ENCODE measurements around the gene KRT6B. TPM values are rescaled to one million over a fixed set of nuclear protein-coding genes. Genes with fewer than 3 reads are reported as not detected.

Gene KRT6B
- total RNA-seq, 4 donors from 2014 or later: not detected

DNA sequence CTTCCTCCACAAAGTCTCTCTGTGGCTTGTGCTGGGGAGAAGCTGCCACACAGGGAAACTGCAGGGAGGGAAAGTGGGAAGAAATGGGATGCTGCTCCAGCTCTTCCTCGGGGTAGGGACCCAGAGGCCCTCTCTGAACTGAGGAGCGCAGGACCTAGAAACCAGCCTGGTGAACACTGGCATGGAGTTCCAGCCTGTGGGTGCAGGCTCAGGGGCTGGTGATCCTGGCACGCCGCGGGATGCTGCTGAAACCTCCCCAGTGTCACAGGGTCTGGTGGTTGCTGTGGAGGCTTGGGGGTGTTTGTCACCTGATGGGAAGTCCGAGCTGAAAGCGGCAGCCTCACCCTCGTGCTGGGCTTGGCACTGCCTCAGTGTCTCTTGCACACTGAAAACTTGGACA is 12.5 kb downstream of the KRT6B start:
- Histone ChIP-seq H3K36me3 (no peaks in the 10 kb centered on the region), H3K9me3 (no peaks in the 10 kb centered on the region), H3K4me1 (no peaks in the 10 kb centered on the region), H3K27me3 (peaks cover 0 to 6% (median 5%) of the 10 kb centered on the region in 3 donors), H3K4me3 (no peak overlapping the region), H3K27ac (no peak overlapping the region)
- ATAC-seq (no peak), DNase-seq (no peak)
- no peak for TF ChIP-seq POLR2A (IDR thresholded peaks at IDR 0.05)
- TF ChIP-seq, protein P1, sequence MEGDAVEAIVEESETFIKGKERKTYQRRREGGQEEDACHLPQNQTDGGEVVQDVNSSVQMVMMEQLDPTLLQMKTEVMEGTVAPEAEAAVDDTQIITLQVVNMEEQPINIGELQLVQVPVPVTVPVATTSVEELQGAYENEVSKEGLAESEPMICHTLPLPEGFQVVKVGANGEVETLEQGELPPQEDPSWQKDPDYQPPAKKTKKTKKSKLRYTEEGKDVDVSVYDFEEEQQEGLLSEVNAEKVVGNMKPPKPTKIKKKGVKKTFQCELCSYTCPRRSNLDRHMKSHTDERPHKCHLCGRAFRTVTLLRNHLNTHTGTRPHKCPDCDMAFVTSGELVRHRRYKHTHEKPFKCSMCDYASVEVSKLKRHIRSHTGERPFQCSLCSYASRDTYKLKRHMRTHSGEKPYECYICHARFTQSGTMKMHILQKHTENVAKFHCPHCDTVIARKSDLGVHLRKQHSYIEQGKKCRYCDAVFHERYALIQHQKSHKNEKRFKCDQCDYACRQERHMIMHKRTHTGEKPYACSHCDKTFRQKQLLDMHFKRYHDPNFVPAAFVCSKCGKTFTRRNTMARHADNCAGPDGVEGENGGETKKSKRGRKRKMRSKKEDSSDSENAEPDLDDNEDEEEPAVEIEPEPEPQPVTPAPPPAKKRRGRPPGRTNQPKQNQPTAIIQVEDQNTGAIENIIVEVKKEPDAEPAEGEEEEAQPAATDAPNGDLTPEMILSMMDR (IDR thresholded peaks at IDR 0.05 in 4 of 5, conservative IDR thresholded peaks at IDR 0.05 in 1 of 5): no peak
- intact Hi-C loops (cut with DNase I; ENCODE audit: low total_unique reads) (no loop called here), in situ Hi-C loops (cut with MboI; ENCODE audit: low sequenced_read_pairs in 4 of 4) (no loop called here)

DNA sequence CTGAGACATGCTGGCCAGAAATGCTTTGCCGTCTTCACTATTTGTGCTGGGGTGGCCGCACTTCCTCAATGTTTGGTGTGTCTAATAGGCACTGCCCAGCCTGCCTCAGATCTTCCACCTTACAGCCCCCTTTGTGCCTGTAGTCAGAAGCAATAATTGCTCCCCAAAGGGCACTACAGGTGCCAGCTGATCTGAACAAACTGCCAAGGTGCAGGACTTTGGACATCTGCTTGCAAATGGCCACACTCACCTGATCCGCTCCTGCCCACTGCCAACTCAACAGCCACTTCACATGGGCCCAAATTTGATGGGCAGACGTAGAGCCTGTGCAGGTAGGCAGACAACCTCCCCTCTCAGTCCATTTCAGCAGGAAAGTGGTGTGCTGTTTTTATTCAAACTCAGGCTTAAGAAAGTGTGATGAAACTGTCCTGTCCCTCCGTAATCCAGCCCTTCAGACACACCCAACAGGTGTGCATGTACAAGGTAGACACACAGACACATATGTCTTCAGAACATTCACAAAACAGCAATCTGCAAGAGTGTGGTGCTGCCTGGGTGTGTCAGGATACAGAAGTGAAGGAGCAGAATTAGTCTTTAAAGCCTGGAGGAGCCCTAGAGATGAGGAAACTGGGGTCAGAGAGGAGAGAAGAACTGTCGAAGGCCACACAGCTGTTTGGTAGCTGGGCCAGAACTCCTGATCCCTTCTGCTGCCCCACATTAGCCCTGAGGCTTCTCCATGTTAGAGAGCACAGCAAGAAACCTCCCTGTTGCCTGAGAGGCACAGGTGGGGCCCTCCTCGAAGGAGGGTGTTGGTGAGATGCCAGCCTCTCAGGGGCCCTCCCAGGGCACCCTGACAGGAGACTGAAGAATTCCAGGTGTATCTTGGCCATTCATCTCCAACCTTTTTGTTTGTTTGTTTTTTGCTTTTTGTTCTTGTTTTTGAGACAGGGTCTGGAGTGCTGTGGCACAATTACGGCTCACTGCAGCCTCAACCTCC is 13.3 kb downstream of the KRT6B start:
- intact Hi-C loops (cut with DNase I; ENCODE audit: low total_unique reads) (no loop called here), in situ Hi-C loops (cut with MboI; ENCODE audit: low sequenced_read_pairs in 4 of 4) (no loop called here)
- Histone ChIP-seq H3K9me3 (no peaks in the 10 kb centered on the region), H3K4me1 (no peaks in the 10 kb centered on the region), H3K27me3 (peaks cover 0 to 9% (median 5%) of the 10 kb centered on the region in 3 donors), H3K36me3 (no peaks in the 10 kb centered on the region), H3K4me3 (no peak overlapping the region), H3K27ac (no peak overlapping the region)
- no peak for TF ChIP-seq POLR2A (IDR thresholded peaks at IDR 0.05)
- TF ChIP-seq, protein P1 (IDR thresholded peaks at IDR 0.05 in 4 of 5, conservative IDR thresholded peaks at IDR 0.05 in 1 of 5): no peak
- DNase-seq (no peak), ATAC-seq (no peak)

DNA sequence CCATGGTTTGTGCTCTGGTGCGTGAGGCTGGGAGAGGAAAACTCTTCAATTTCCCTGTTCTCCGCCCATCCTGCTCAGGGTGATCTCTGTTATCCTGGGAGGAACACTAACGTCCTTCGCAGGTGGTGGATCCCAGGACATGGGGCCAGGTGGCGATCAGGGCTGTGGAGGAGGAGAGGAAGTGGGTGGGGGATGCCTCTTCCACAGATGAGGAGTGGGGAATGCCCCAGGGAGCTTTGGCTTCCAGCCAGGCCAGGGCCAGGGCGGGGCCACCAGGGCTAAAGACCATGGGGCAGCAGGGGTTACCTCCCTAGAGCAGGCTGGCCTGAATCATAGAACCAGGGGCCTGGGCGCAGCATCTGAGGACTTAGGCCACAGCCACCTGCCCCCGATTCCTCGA is 14.4 kb downstream of the KRT6B start:
- intact Hi-C loops (cut with DNase I; ENCODE audit: low total_unique reads): no loop called here
- H3K9me3 ChIP-seq: no peaks in the 10 kb centered on the region
- ATAC-seq (no peak), DNase-seq (no peak)
- in situ Hi-C loops (cut with MboI; ENCODE audit: low sequenced_read_pairs in 4 of 4): no loop called here
- H3K27ac ChIP-seq: no peak overlapping the region
- H3K27me3 ChIP-seq: peaks cover 2 to 12% (median 9%) of the 10 kb centered on the region in 3 donors
- TF ChIP-seq, protein P1 (IDR thresholded peaks at IDR 0.05 in 4 of 5, conservative IDR thresholded peaks at IDR 0.05 in 1 of 5): no peak
- no peak for TF ChIP-seq POLR2A (IDR thresholded peaks at IDR 0.05)
- no peak overlapping the region for H3K4me3 ChIP-seq
- no peaks in the 10 kb centered on the region for H3K36me3 ChIP-seq
- no peaks in the 10 kb centered on the region for H3K4me1 ChIP-seq

DNA sequence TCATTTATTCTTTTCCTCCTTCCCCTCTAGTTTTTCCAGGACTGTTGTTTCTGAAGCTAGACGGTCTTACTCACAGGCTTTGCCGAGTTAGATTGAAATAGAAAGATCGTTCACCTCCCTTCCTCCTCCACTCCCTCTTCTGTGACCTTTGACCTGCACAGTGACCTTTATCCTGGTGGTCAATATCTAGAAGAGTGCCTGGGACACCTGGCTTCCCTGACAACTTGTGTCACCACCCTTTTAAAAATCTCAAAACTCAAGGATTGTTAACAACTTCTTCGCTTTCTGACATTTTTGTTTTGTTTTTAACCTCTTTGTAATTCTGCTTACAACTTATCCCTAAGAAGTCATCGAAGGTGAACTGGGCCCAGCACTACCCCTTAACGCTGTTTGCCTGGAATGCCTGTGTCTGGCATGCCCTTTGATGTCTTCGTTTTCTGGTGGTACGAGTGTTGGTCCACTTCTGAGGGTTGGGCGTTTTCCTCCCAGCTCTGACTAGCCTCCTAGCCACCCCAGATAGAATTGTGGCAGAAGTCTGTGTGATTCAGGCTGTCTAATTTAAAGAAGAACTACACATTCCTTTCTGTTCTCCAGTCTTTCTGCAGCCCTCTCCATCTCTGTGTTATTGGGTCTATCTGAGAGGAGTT is 15.0 kb downstream of the KRT6B start:
- Histone ChIP-seq H3K27ac (no peak overlapping the region), H3K4me3 (no peak overlapping the region), H3K4me1 (no peaks in the 10 kb centered on the region), H3K36me3 (no peaks in the 10 kb centered on the region), H3K27me3 (peaks cover 2 to 9% (median 7%) of the 10 kb centered on the region in 3 donors), H3K9me3 (no peaks in the 10 kb centered on the region)
- DNase-seq (no peak), ATAC-seq (no peak)
- TF ChIP-seq, protein P1 (IDR thresholded peaks at IDR 0.05 in 4 of 5, conservative IDR thresholded peaks at IDR 0.05 in 1 of 5): no peak
- TF ChIP-seq POLR2A (IDR thresholded peaks at IDR 0.05): no peak
- intact Hi-C loops (cut with DNase I; ENCODE audit: low total_unique reads): no loop called here
- in situ Hi-C loops (cut with MboI; ENCODE audit: low sequenced_read_pairs in 4 of 4): no loop called here

All from gastrocnemius medialis (tissue), 4 donors.